Keratinocyte (primary cell): ENCODE data around the gene PFKFB3. TPM values are rescaled to one million over a fixed set of nuclear protein-coding genes. Genes with fewer than 3 reads are reported as not detected.

Source experiments
- DNase-seq: peaks from one replicate; pipeline ENCODE4 v3.0.0-alpha.2; 2011; ENCODE audit warnings: low read depth, missing footprints, low spot score
- FAIRE-seq: peaks from 2 replicates; lab custom pipeline; 2011; peaks lifted over from hg19 to GRCh38; lab: Jason Lieb, UNC
- H2AFZ ChIP-seq: 2 replicates; pipeline ENCODE4 v1.6.0; 2012; ENCODE audit warnings: low read length, control low read depth, inconsistent platforms; ENCODE audit not compliant: control insufficient read depth
- H3K27ac ChIP-seq: 2 replicates; pipeline ENCODE4 v1.5.1; 2011; ENCODE audit warnings: low read length; ENCODE audit not compliant: control insufficient read depth, insufficient read depth
- H3K27me3 ChIP-seq: 3 replicates; pipeline ENCODE4 v1.6.0; 2011; ENCODE audit warnings: low read length; ENCODE audit not compliant: control insufficient read depth, insufficient read depth; ENCODE audit errors: extremely low read depth
- H3K36me3 ChIP-seq, 2 experiments: 2 replicates in 1 of 2; 3 replicates in 1 of 2; pipeline ENCODE4 v1.5.1; 2011; ENCODE audit warnings: low read length in 2 of 2, mild to moderate bottlenecking in 1 of 2; ENCODE audit not compliant: control insufficient read depth in 2 of 2, insufficient read depth in 2 of 2; ENCODE audit errors: extremely low read depth in 1 of 2
- H3K4me1 ChIP-seq: 3 replicates; pipeline ENCODE4 v1.5.1; 2011; ENCODE audit warnings: low read length; ENCODE audit not compliant: control insufficient read depth, insufficient read depth; ENCODE audit errors: extremely low read depth
- H3K4me2 ChIP-seq: 3 replicates; pipeline ENCODE4 v1.6.0; 2011; ENCODE audit warnings: low read depth, low read length; ENCODE audit not compliant: control insufficient read depth, insufficient read depth; ENCODE audit errors: extremely low read depth
- H3K4me3 ChIP-seq, 3 experiments: fragments of 200-600 bp in 1 of 3; sonication (generic) in 1 of 3; 2 replicates in 2 of 3; 3 replicates in 1 of 3; pipeline ENCODE4 v1.5.1; 2011 to 2016; ENCODE audit warnings: low read length in 3 of 3, mild to moderate bottlenecking in 3 of 3, control low read depth in 2 of 3, inconsistent platforms in 1 of 3, low read depth in 1 of 3, mixed read lengths in 1 of 3, mixed run types in 1 of 3, moderate library complexity in 1 of 3; ENCODE audit not compliant: control insufficient read depth in 2 of 3, insufficient read depth in 2 of 3; ENCODE audit errors: extremely low read depth in 1 of 3
- H3K79me2 ChIP-seq: 2 replicates; pipeline ENCODE4 v1.6.0; 2012; ENCODE audit warnings: low read length; ENCODE audit not compliant: control insufficient read depth, insufficient read depth
- H3K9ac ChIP-seq: 3 replicates; pipeline ENCODE4 v1.6.0; 2011; ENCODE audit warnings: low read length; ENCODE audit not compliant: control insufficient read depth, insufficient read depth; ENCODE audit errors: extremely low read depth
- H3K9me1 ChIP-seq: 3 replicates; pipeline ENCODE4 v1.6.0; 2011; ENCODE audit warnings: low read length; ENCODE audit not compliant: control insufficient read depth, insufficient read depth; ENCODE audit errors: extremely low read depth
- H3K9me3 ChIP-seq: 2 replicates; pipeline ENCODE4 v1.5.1; 2012; ENCODE audit warnings: low read depth, low read length; ENCODE audit not compliant: control insufficient read depth
- H4K20me1 ChIP-seq: 3 replicates; pipeline ENCODE4 v1.6.0; 2011; ENCODE audit warnings: low read length; ENCODE audit not compliant: control insufficient read depth, insufficient read depth; ENCODE audit errors: extremely low read depth
- EZH2 ChIP-seq: IDR thresholded peaks from one replicate; pipeline ENCODE4 v1.6.1; 2012; ENCODE audit warnings: inconsistent platforms, mild to moderate bottlenecking, low read length, moderate library complexity
- dilution Hi-C: fragments of 300-500 bp; cut with MboI; formaldehyde crosslinking; loops from one replicate; pipeline ENCODE4 v1.7.0; 2020; ENCODE audit warnings: low sequenced_read_pairs; ENCODE audit not compliant: extremely low pct_ligation_motif_present
- polyA plus RNA-seq, 5 experiments: library from polyadenylated mRNA; depleted of rRNA in 3 of 5; stranded (reverse) in 3 of 5; stranded (forward) in 1 of 5; unstranded in 1 of 5; fragments of >200 nt; gene quantifications; 1 replicate in 1 of 5; 2 replicates in 3 of 5; 3 replicates in 1 of 5; pipeline versions ENCODE4 v1.2.1 to v1.2.3, GENCODE V29; 2011 to 2012; ENCODE audit warnings: missing spikeins in 2 of 5, low read depth in 1 of 5, low replicate concordance in 1 of 5
- TF ChIP-seq, protein P1 (sequence below), 3 experiments: IDR thresholded peaks in 1 of 3; conservative IDR thresholded peaks in 1 of 3; optimal IDR thresholded peaks in 1 of 3; 2 replicates in 2 of 3; 3 replicates in 1 of 3; pipeline versions ENCODE3 to v1.5.1; 2011; ENCODE audit warnings: low read length in 3 of 3, mild to moderate bottlenecking in 3 of 3, moderate library complexity in 2 of 3, control low read depth in 1 of 3, inconsistent platforms in 1 of 3; ENCODE audit not compliant: insufficient read depth in 2 of 3; ENCODE audit errors: extremely low read depth in 1 of 3

Gene PFKFB3
- polyA plus RNA-seq, 1 donor (not counting 4 experiments of a cell fraction or from before 2014, with no cell fraction given) = 18.6 TPM

DNA sequence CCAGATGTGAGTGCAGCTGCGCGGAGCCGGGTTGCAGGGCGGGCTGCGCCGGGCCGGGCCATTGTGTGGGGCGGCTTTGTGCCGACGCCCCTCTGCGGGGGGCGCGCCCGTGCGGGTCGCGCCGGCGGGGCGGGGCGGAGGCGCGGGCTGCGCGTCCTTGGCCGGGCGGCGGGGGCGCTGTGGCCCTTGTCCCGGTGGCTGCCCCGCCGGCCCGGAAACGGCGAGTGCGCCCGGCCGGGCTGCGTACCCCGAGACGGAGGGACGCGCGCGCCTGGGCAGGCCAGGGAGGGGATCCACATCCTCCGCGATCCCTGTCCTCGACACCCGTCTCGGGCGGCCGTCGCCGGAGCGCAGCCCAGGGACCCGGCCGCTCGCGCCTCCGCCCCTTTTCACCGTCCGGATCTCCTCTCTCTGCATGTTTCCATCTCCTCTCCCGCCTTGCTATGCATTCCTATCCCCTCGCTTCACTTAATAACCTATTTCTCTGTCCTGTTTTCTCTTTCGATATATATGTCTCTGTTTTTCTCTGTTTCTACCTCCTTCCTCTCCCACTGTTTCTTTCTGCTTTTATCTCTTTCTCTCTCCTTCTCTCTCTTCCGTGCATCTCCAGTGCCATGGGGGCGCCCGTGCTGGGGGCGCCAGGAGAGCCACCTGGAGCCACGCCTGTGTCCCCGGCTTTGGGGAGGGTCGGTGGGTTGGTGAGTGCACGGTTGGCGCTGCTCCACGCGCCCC lies 765 bp downstream of the PFKFB3 start:
- peak overlapping the region; percentile 88 for H3K4me2 ChIP-seq
- H3K79me2 ChIP-seq = peaks cover 20% of the 10 kb centered on the region
- FAIRE-seq (no peak), DNase-seq (no peak)
- peak overlapping the region; percentile 84 for H3K27ac ChIP-seq
- H3K9me3 ChIP-seq = no peaks in the 10 kb centered on the region
- peak overlapping the region; percentile 78 to 96 (median 85) for H3K4me3 ChIP-seq
- peak overlapping the region; percentile 56 for H2AFZ ChIP-seq
- no peaks in the 10 kb centered on the region for H4K20me1 ChIP-seq
- H3K9ac ChIP-seq = peak overlapping the region; percentile 90
- H3K27me3 ChIP-seq = peaks cover 6% of the 10 kb centered on the region
- peaks cover 0 to 4% of the 10 kb centered on the region in 2 experiments for H3K36me3 ChIP-seq
- H3K9me1 ChIP-seq = no peaks in the 10 kb centered on the region
- TF ChIP-seq, protein P1, sequence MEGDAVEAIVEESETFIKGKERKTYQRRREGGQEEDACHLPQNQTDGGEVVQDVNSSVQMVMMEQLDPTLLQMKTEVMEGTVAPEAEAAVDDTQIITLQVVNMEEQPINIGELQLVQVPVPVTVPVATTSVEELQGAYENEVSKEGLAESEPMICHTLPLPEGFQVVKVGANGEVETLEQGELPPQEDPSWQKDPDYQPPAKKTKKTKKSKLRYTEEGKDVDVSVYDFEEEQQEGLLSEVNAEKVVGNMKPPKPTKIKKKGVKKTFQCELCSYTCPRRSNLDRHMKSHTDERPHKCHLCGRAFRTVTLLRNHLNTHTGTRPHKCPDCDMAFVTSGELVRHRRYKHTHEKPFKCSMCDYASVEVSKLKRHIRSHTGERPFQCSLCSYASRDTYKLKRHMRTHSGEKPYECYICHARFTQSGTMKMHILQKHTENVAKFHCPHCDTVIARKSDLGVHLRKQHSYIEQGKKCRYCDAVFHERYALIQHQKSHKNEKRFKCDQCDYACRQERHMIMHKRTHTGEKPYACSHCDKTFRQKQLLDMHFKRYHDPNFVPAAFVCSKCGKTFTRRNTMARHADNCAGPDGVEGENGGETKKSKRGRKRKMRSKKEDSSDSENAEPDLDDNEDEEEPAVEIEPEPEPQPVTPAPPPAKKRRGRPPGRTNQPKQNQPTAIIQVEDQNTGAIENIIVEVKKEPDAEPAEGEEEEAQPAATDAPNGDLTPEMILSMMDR (optimal IDR thresholded peaks at IDR 0.05 in 1 of 3, IDR thresholded peaks at IDR 0.05 in 1 of 3, conservative IDR thresholded peaks at IDR 0.05 in 1 of 3; ENCODE audit: extremely low read depth in 1 of 3, insufficient read depth in 2 of 3, low read length in 3 of 3) = peak in 1 of 3 experiments; percentile 70
- no peak for TF ChIP-seq EZH2
- dilution Hi-C loops = no loop called here
- peaks cover 21% of the 10 kb centered on the region for H3K4me1 ChIP-seq

DNA sequence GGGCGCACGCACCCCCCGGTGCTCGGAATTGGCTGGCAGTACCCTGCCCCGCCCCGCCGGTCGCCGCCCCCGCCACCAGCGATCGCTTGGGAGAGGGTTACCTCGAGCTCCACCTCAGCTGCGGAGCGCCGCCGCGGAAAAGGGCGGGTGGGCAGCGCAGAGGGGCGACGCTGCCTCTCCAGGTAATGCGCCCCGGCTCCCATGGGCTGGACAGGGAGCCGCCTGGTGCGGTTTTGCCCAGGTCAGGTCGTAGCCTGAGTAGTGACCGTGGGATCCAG lies 1.3 kb downstream of the PFKFB3 start:
- Histone ChIP-seq H4K20me1 (no peaks in the 10 kb centered on the region), H3K79me2 (peaks cover 25% of the 10 kb centered on the region), H3K27me3 (peaks cover 6% of the 10 kb centered on the region), H3K27ac (peak overlapping the region; percentile 84), H3K4me3 (peak overlapping the region; percentile 78 to 96 (median 85)), H3K36me3 (peaks cover 0 to 4% of the 10 kb centered on the region in 2 experiments), H3K4me1 (peaks cover 21% of the 10 kb centered on the region), H3K4me2 (peak overlapping the region; percentile 88), H3K9me1 (no peaks in the 10 kb centered on the region), H3K9ac (peak overlapping the region; percentile 90), H2AFZ (peak overlapping the region; percentile 38), H3K9me3 (no peaks in the 10 kb centered on the region)
- DNase-seq (no peak), FAIRE-seq (no peak)
- dilution Hi-C loops = no loop called here
- no peak for TF ChIP-seq EZH2
- TF ChIP-seq, protein P1 (optimal IDR thresholded peaks at IDR 0.05 in 1 of 3, IDR thresholded peaks at IDR 0.05 in 1 of 3, conservative IDR thresholded peaks at IDR 0.05 in 1 of 3; ENCODE audit: extremely low read depth in 1 of 3, insufficient read depth in 2 of 3, low read length in 3 of 3) = no peak
